HepG2 (cell line): ENCODE measurements around the gene TEF. TPM values are rescaled to one million over a fixed set of nuclear protein-coding genes. Genes with fewer than 3 reads are reported as not detected.

Experiments used
- ATAC-seq: fragments of 200-7000 bp; cut with Tn5 transposase; 3 replicates; pipeline ENCODE4 v1.9.1; 2020; ENCODE audit warnings: mild to moderate bottlenecking, moderate library complexity
- BruUV-seq: library from RNA; stranded (reverse); fragments of 400-500 nt; replicated peaks from 2 replicates; lab custom pipeline; 2021; lab: Mats Ljungman, UMichigan
- CTCF ChIA-PET: fragments of 300-600 bp; formaldehyde crosslinking; extraction: SDS; loops from one replicate; lab custom pipeline; 2021; ENCODE audit warnings: low total read pairs, inconsistent platforms, low intra/inter-chr PET ratio; lab: Yijun Ruan, JAX
- POLR2A ChIA-PET: fragments of 350-600 bp; sonication (Branson Sonifier 250); formaldehyde crosslinking; loops from one replicate; lab custom pipeline; 2020; ENCODE audit warnings: antibody characterized with exemption, inconsistent platforms; lab: Yijun Ruan, JAX
- DNase-seq: peaks from one replicate; pipeline ENCODE4 v3.0.0-alpha.2; 2015; ENCODE audit warnings: low spot score
- FAIRE-seq: peaks from 3 replicates; lab custom pipeline; 2011; peaks lifted over from hg19 to GRCh38; lab: Jason Lieb, UNC
- H2AFZ ChIP-seq: one replicate; pipeline ENCODE4 v1.6.1; 2011; ENCODE audit warnings: low read length, inconsistent platforms
- H3K27ac ChIP-seq: fragments of 300-600 bp; 3 replicates; pipeline ENCODE4 v1.8.0; 2011; ENCODE audit warnings: mixed run types, mild to moderate bottlenecking, mixed read lengths, low read length, inconsistent platforms; ENCODE audit not compliant: insufficient read depth; ENCODE audit errors: extremely low read length
- H3K27me3 ChIP-seq, 2 experiments: fragments of 200-600 bp in 1 of 2; 2 replicates in 1 of 2; 3 replicates in 1 of 2; pipeline versions ENCODE4 v1.6.0 to v1.8.0; 2011; ENCODE audit warnings: low read length in 2 of 2, mild to moderate bottlenecking in 2 of 2, moderate library complexity in 2 of 2, inconsistent platforms in 1 of 2; ENCODE audit not compliant: insufficient read depth in 2 of 2, control insufficient read depth in 1 of 2
- H3K36me3 ChIP-seq, 2 experiments: fragments of 200-600 bp in 1 of 2; replicated peaks in 1 of 2; 2 replicates in 1 of 2; 3 replicates in 1 of 2; pipeline versions ENCODE4 v1.5.1 to v1.8.0; 2011; ENCODE audit warnings: low read length in 2 of 2, inconsistent platforms in 1 of 2; ENCODE audit not compliant: insufficient read depth in 2 of 2, control insufficient read depth in 1 of 2
- H3K4me1 ChIP-seq: 2 replicates; pipeline ENCODE4 v1.5.1; 2012; ENCODE audit warnings: low read length, inconsistent platforms; ENCODE audit not compliant: insufficient read depth
- H3K4me2 ChIP-seq: 2 replicates; pipeline ENCODE4 v1.6.0; 2011; ENCODE audit warnings: low read depth, low read length, inconsistent platforms
- H3K4me3 ChIP-seq, 3 experiments: fragments of 200-600 bp in 1 of 3; sonication (generic), shearing (Covaris generic) in 1 of 3; replicated peaks in 1 of 3; 2 replicates each; pipeline ENCODE4 v1.5.1; 2011 to 2016; ENCODE audit warnings: low read length in 3 of 3, inconsistent platforms in 2 of 3, low read depth in 2 of 3, mild to moderate bottlenecking in 2 of 3, control low read depth in 1 of 3, mixed read lengths in 1 of 3; ENCODE audit not compliant: insufficient read depth in 1 of 3
- H3K79me2 ChIP-seq: one replicate; pipeline ENCODE4 v1.6.1; 2011; ENCODE audit warnings: low read length, inconsistent platforms; ENCODE audit not compliant: insufficient read depth
- H3K9ac ChIP-seq: 2 replicates; pipeline ENCODE4 v1.6.0; 2011; ENCODE audit warnings: mild to moderate bottlenecking, low read depth, low read length, inconsistent platforms; ENCODE audit not compliant: insufficient read depth
- H3K9me3 ChIP-seq: 2 replicates; pipeline ENCODE4 v1.5.1; 2012; ENCODE audit warnings: mild to moderate bottlenecking, low read length
- H4K20me1 ChIP-seq: 2 replicates; pipeline ENCODE4 v1.6.0; 2011; ENCODE audit warnings: inconsistent platforms, mild to moderate bottlenecking, low read length, moderate library complexity; ENCODE audit not compliant: insufficient read depth
- MIER3 ChIP-seq: IDR thresholded peaks from 2 replicates; pipeline ENCODE4 v1.6.1; 2016; ENCODE audit warnings: missing compliant biosample characterization, borderline replicate concordance
- NPAS2 ChIP-seq: sonication (generic); formaldehyde crosslinking; IDR thresholded peaks from 2 replicates; pipeline ENCODE4 v1.8.0; 2022; ENCODE audit warnings: mild to moderate bottlenecking, missing genetic modification reagents, borderline replicate concordance
- TOE1 ChIP-seq: sonication (generic); formaldehyde crosslinking; IDR thresholded peaks from 2 replicates; pipeline ENCODE4 v1.4.0; 2020; ENCODE audit warnings: mild to moderate bottlenecking, missing genetic modification reagents
- YEATS2 ChIP-seq: sonication (generic); formaldehyde crosslinking; IDR thresholded peaks from 2 replicates; pipeline ENCODE4 v1.4.0; 2020; ENCODE audit warnings: missing genetic modification reagents, borderline replicate concordance
- ZNF709 ChIP-seq: sonication (generic); formaldehyde crosslinking; IDR thresholded peaks from 2 replicates; pipeline ENCODE4 v1.5.0; 2020; ENCODE audit warnings: mild to moderate bottlenecking, missing genetic modification reagents
- ZNF816 ChIP-seq: sonication (generic); formaldehyde crosslinking; IDR thresholded peaks from 2 replicates; pipeline ENCODE4 v1.8.0; 2022; ENCODE audit warnings: missing genetic modification reagents, mild to moderate bottlenecking, borderline replicate concordance
- WGBS: methylation state at CpG from one replicate; pipeline ENCODE4 v1.1.6; 2017; ENCODE audit warnings: low lambda C conversion rate; 5-methylcytosine and 5-hydroxymethylcytosine counted together
- in situ Hi-C: cut with HindIII; loops from 2 replicates; pipeline ENCODE4 v1.10.0; 2017; ENCODE audit warnings: low pct_unique_long_range_greater_than_20kb; ENCODE audit not compliant: extremely low pct_ligation_motif_present
- intact Hi-C: fragments of 100-400 bp; cut with micrococcal nuclease; formaldehyde crosslinking; loops from one replicate; pipeline ENCODE4 v1.10.0; 2022; ENCODE audit not compliant: unreplicated experiment
- polyA plus RNA-seq, 8 experiments: library from polyadenylated mRNA; depleted of rRNA in 3 of 8; stranded (reverse) in 7 of 8; unstranded in 1 of 8; fragments of >200 nt; fragmentation: Illumina TruSeq in 4 of 8; extraction: Trizol in 4 of 8; gene quantifications; 2 replicates each; pipeline versions ENCODE4 v1.2.1 to v1.2.3, GENCODE V29; 2011 to 2016; ENCODE audit warnings: low read depth in 4 of 8, missing spikeins in 1 of 8, mixed read lengths in 1 of 8; ENCODE audit not compliant: insufficient read depth in 1 of 8
- total RNA-seq, 5 experiments: library from RNA; depleted of rRNA; stranded (reverse); fragments of >200 nt; fragmentation: Illumina TruSeq; extraction: Trizol; gene quantifications; 2 replicates each; pipeline ENCODE4 v1.2.3, GENCODE V29; 2016; ENCODE audit warnings: low read depth in 1 of 5
- TF ChIP-seq, protein P1 (sequence below): sonication (generic); formaldehyde crosslinking; IDR thresholded peaks from 2 replicates; pipeline ENCODE4 v1.4.0; 2020; ENCODE audit warnings: mild to moderate bottlenecking, missing genetic modification reagents
- TF ChIP-seq, protein P2 (sequence below): sonication (generic); formaldehyde crosslinking; IDR thresholded peaks from 2 replicates; pipeline ENCODE4 v1.4.0; 2020; ENCODE audit warnings: mild to moderate bottlenecking, missing genetic modification reagents, borderline replicate concordance

Gene TEF
- total and polyA plus RNA-seq, 2 of the 13 experiments (the other 11 are each of a cell fraction or from before 2014, with no cell fraction given), result 7.6 to 11.2 TPM

DNA sequence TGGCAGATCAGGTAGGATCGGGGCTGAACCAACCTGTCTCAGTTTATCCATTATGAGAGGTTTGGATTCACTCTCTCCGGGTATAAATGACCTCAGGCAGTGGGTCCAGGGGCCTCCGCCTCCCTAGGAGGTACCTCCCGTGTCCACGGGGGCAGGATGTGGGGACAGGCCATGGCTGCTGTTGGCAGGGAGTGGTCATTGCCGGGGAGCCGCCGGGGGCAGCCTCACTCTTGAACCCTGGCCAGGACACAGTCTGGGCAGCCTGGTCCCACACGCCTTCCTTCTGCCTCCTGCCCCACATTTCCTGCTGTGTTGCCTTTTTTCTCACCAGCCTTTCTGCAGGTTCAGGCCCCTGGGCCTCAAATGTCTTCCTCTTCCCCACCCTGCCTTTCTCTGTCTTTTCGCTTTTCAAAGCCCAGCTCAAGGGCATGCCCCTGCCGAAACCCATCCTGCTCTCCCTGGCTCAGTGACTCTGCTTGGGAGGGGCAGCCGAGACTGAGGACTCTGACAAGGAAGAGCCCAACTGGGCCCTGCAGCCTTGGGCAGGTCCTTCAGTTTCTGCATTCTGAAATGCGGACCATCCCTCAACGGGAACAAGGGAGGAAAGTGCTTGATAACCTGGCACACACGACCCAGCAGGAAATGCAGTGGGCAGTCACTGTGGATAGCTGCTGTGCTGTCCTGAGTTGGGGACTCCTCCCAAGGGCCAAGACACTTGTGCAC, 49.4 kb upstream of the TEF start:
- Histone ChIP-seq H3K36me3 (peaks cover 31 to 53% of the 10 kb centered on the region in 2 experiments), H3K9me3 (no peaks in the 10 kb centered on the region), H3K9ac (no peak overlapping the region)
- WGBS, result 93% methylated on average over 12 of the region's 15 CpGs
- FAIRE-seq, result no peak
- no peak for TF ChIP-seq TOE1 (CRISPR knock-in tag)
- TF ChIP-seq MIER3, result no peak
- no peak for TF ChIP-seq ZNF816
- TF ChIP-seq ZNF709 (CRISPR knock-in tag), result no peak
- TF ChIP-seq NPAS2 (CRISPR knock-in tag), result no peak
- TF ChIP-seq, protein P1, sequence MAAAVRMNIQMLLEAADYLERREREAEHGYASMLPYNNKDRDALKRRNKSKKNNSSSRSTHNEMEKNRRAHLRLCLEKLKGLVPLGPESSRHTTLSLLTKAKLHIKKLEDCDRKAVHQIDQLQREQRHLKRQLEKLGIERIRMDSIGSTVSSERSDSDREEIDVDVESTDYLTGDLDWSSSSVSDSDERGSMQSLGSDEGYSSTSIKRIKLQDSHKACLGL (CRISPR knock-in tag), result no peak
- TF ChIP-seq, protein P2, sequence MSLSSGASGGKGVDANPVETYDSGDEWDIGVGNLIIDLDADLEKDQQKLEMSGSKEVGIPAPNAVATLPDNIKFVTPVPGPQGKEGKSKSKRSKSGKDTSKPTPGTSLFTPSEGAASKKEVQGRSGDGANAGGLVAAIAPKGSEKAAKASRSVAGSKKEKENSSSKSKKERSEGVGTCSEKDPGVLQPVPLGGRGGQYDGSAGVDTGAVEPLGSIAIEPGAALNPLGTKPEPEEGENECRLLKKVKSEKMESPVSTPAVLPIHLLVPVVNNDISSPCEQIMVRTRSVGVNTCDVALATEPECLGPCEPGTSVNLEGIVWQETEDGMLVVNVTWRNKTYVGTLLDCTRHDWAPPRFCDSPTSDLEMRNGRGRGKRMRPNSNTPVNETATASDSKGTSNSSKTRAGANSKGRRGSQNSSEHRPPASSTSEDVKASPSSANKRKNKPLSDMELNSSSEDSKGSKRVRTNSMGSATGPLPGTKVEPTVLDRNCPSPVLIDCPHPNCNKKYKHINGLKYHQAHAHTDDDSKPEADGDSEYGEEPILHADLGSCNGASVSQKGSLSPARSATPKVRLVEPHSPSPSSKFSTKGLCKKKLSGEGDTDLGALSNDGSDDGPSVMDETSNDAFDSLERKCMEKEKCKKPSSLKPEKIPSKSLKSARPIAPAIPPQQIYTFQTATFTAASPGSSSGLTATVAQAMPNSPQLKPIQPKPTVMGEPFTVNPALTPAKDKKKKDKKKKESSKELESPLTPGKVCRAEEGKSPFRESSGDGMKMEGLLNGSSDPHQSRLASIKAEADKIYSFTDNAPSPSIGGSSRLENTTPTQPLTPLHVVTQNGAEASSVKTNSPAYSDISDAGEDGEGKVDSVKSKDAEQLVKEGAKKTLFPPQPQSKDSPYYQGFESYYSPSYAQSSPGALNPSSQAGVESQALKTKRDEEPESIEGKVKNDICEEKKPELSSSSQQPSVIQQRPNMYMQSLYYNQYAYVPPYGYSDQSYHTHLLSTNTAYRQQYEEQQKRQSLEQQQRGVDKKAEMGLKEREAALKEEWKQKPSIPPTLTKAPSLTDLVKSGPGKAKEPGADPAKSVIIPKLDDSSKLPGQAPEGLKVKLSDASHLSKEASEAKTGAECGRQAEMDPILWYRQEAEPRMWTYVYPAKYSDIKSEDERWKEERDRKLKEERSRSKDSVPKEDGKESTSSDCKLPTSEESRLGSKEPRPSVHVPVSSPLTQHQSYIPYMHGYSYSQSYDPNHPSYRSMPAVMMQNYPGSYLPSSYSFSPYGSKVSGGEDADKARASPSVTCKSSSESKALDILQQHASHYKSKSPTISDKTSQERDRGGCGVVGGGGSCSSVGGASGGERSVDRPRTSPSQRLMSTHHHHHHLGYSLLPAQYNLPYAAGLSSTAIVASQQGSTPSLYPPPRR (CRISPR knock-in tag), result no peak
- TF ChIP-seq YEATS2 (CRISPR knock-in tag), result no peak
- TF ChIP-seq, all 625 proteins: peak for 0
- Histone ChIP-seq H3K79me2 (no peaks in the 10 kb centered on the region), H3K27ac (no peak overlapping the region), H4K20me1 (no peaks in the 10 kb centered on the region), H2AFZ (no peak overlapping the region), H3K4me3 (no peak overlapping the region), H3K4me1 (no peaks in the 10 kb centered on the region), H3K27me3 (no peaks in the 10 kb centered on the region; a peak in 1 of 5 replicates), H3K4me2 (no peak overlapping the region)
- ChIA-PET CTCF (no interaction called here), POLR2A (no interaction called here)
- in situ Hi-C loops (no loop called here), intact Hi-C loops (no loop called here)
- DNase-seq, result no peak
- BruUV-seq, result no TSS peak
- no peak; the same call in 2 of the 3 replicates for ATAC-seq
